Keratinocyte (primary cell): ENCODE data around the gene GSDMA. TPM values are rescaled to one million over a fixed set of nuclear protein-coding genes. Genes with fewer than 3 reads are reported as not detected.
A peak's percentile ranks its signal among the peaks of the same experiment; 100 is the strongest.

Experiments
- DNase-seq: peaks from one replicate; pipeline ENCODE4 v3.0.0-alpha.2; 2011; ENCODE audit warnings: low read depth, missing footprints, low spot score
- FAIRE-seq: peaks from 2 replicates; lab custom pipeline; 2011; peaks lifted over from hg19 to GRCh38; lab: Jason Lieb, UNC
- H2AFZ ChIP-seq: 2 replicates; pipeline ENCODE4 v1.6.0; 2012; ENCODE audit warnings: low read length, control low read depth, inconsistent platforms; ENCODE audit not compliant: control insufficient read depth
- H3K27ac ChIP-seq: 2 replicates; pipeline ENCODE4 v1.5.1; 2011; ENCODE audit warnings: low read length; ENCODE audit not compliant: control insufficient read depth, insufficient read depth
- H3K27me3 ChIP-seq: 3 replicates; pipeline ENCODE4 v1.6.0; 2011; ENCODE audit warnings: low read length; ENCODE audit not compliant: control insufficient read depth, insufficient read depth; ENCODE audit errors: extremely low read depth
- H3K36me3 ChIP-seq, 2 experiments: 2 replicates in 1 of 2; 3 replicates in 1 of 2; pipeline ENCODE4 v1.5.1; 2011; ENCODE audit warnings: low read length in 2 of 2, mild to moderate bottlenecking in 1 of 2; ENCODE audit not compliant: control insufficient read depth in 2 of 2, insufficient read depth in 2 of 2; ENCODE audit errors: extremely low read depth in 1 of 2
- H3K4me1 ChIP-seq: 3 replicates; pipeline ENCODE4 v1.5.1; 2011; ENCODE audit warnings: low read length; ENCODE audit not compliant: control insufficient read depth, insufficient read depth; ENCODE audit errors: extremely low read depth
- H3K4me2 ChIP-seq: 3 replicates; pipeline ENCODE4 v1.6.0; 2011; ENCODE audit warnings: low read depth, low read length; ENCODE audit not compliant: control insufficient read depth, insufficient read depth; ENCODE audit errors: extremely low read depth
- H3K4me3 ChIP-seq, 3 experiments: fragments of 200-600 bp in 1 of 3; sonication (generic) in 1 of 3; 2 replicates in 2 of 3; 3 replicates in 1 of 3; pipeline ENCODE4 v1.5.1; 2011 to 2016; ENCODE audit warnings: low read length in 3 of 3, mild to moderate bottlenecking in 3 of 3, control low read depth in 2 of 3, inconsistent platforms in 1 of 3, low read depth in 1 of 3, mixed read lengths in 1 of 3, mixed run types in 1 of 3, moderate library complexity in 1 of 3; ENCODE audit not compliant: control insufficient read depth in 2 of 3, insufficient read depth in 2 of 3; ENCODE audit errors: extremely low read depth in 1 of 3
- H3K79me2 ChIP-seq: 2 replicates; pipeline ENCODE4 v1.6.0; 2012; ENCODE audit warnings: low read length; ENCODE audit not compliant: control insufficient read depth, insufficient read depth
- H3K9ac ChIP-seq: 3 replicates; pipeline ENCODE4 v1.6.0; 2011; ENCODE audit warnings: low read length; ENCODE audit not compliant: control insufficient read depth, insufficient read depth; ENCODE audit errors: extremely low read depth
- H3K9me1 ChIP-seq: 3 replicates; pipeline ENCODE4 v1.6.0; 2011; ENCODE audit warnings: low read length; ENCODE audit not compliant: control insufficient read depth, insufficient read depth; ENCODE audit errors: extremely low read depth
- H3K9me3 ChIP-seq: 2 replicates; pipeline ENCODE4 v1.5.1; 2012; ENCODE audit warnings: low read depth, low read length; ENCODE audit not compliant: control insufficient read depth
- H4K20me1 ChIP-seq: 3 replicates; pipeline ENCODE4 v1.6.0; 2011; ENCODE audit warnings: low read length; ENCODE audit not compliant: control insufficient read depth, insufficient read depth; ENCODE audit errors: extremely low read depth
- CTCF ChIP-seq, 3 experiments: IDR thresholded peaks in 1 of 3; conservative IDR thresholded peaks in 1 of 3; optimal IDR thresholded peaks in 1 of 3; 2 replicates in 2 of 3; 3 replicates in 1 of 3; pipeline versions ENCODE3 to v1.5.1; 2011; ENCODE audit warnings: low read length in 3 of 3, mild to moderate bottlenecking in 3 of 3, moderate library complexity in 2 of 3, control low read depth in 1 of 3, inconsistent platforms in 1 of 3; ENCODE audit not compliant: insufficient read depth in 2 of 3; ENCODE audit errors: extremely low read depth in 1 of 3
- EZH2 ChIP-seq: IDR thresholded peaks from one replicate; pipeline ENCODE4 v1.6.1; 2012; ENCODE audit warnings: inconsistent platforms, mild to moderate bottlenecking, low read length, moderate library complexity
- dilution Hi-C: fragments of 300-500 bp; cut with MboI; formaldehyde crosslinking; loops from one replicate; pipeline ENCODE4 v1.7.0; 2020; ENCODE audit warnings: low sequenced_read_pairs; ENCODE audit not compliant: extremely low pct_ligation_motif_present
- polyA plus RNA-seq, 5 experiments: library from polyadenylated mRNA; depleted of rRNA in 3 of 5; stranded (reverse) in 3 of 5; stranded (forward) in 1 of 5; unstranded in 1 of 5; fragments of >200 nt; gene quantifications; 1 replicate in 1 of 5; 2 replicates in 3 of 5; 3 replicates in 1 of 5; pipeline versions ENCODE4 v1.2.1 to v1.2.3, GENCODE V29; 2011 to 2012; ENCODE audit warnings: missing spikeins in 2 of 5, low read depth in 1 of 5, low replicate concordance in 1 of 5

The GSDMA gene
- polyA plus RNA-seq, 1 donor (not counting 4 experiments of a cell fraction or from before 2014, with no cell fraction given), result 5.0 TPM

- H2AFZ ChIP-seq, result no peak overlapping the region
- no peaks in the 10 kb centered on the region for H3K79me2 ChIP-seq
- H3K27me3 ChIP-seq, result peaks cover 24% of the 10 kb centered on the region
- TF ChIP-seq EZH2 (no peak), CTCF (optimal IDR thresholded peaks at IDR 0.05 in 1 of 3, IDR thresholded peaks at IDR 0.05 in 1 of 3, conservative IDR thresholded peaks at IDR 0.05 in 1 of 3; ENCODE audit: extremely low read depth in 1 of 3, insufficient read depth in 2 of 3, low read length in 3 of 3) (peak in 2 of 3 experiments; percentile 33 to 42)
- dilution Hi-C loops, result no loop called here
- H3K4me2 ChIP-seq, result no peak overlapping the region
- no peak overlapping the region for H3K27ac ChIP-seq
- H3K9me3 ChIP-seq, result no peaks in the 10 kb centered on the region
- no peaks in the 10 kb centered on the region for H4K20me1 ChIP-seq
- no peaks in the 10 kb centered on the region for H3K36me3 ChIP-seq
- FAIRE-seq (no peak), DNase-seq (no peak)
- H3K4me1 ChIP-seq, result peaks cover 8% of the 10 kb centered on the region
- peak overlapping the region; percentile 45 for H3K9ac ChIP-seq
- no peaks in the 10 kb centered on the region for H3K9me1 ChIP-seq
- H3K4me3 ChIP-seq, result no peak overlapping the region
These were observed 23.0 kb upstream of the GSDMA start for GRCh38 chr17:39939588-39940419.

DNA sequence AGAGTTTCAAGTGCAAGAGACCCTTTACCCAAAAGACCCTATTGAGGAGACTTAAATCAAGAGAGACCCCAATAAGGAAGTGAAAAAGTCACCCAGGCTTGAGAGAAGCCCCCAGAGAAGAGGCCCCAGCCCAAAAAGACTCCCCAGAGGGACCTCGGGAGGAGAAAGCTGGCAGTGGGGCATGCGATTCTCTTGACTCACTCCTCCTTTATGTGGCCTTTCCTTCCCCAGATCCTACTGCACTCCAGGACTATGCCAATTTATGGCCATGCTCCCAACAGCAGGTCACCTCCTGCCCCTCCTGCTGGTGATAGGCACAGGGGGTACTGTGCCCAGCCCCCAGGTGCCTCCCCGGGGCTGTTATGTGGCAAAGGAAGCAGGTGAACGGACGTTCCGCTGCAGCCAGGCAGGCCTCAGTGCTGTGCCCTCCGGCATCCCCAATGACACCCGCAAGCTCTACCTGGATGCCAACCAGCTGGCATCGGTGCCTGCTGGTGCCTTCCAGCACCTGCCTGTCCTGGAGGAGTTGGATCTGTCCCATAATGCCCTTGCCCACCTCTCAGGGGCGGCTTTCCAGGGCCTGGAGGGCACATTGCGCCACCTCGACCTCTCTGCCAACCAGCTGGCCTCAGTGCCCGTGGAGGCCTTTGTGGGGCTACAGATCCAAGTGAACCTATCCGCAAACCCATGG lies 19.0 kb upstream of the GSDMA start:
- no peak overlapping the region for H3K4me3 ChIP-seq
- H3K4me1 ChIP-seq, result peaks cover 18% of the 10 kb centered on the region
- no peak overlapping the region for H2AFZ ChIP-seq
- dilution Hi-C loops, result no loop called here
- H3K27ac ChIP-seq, result no peak overlapping the region
- H3K9ac ChIP-seq, result no peak overlapping the region
- H3K36me3 ChIP-seq, result no peaks in the 10 kb centered on the region
- no peaks in the 10 kb centered on the region for H3K79me2 ChIP-seq
- H3K9me3 ChIP-seq, result no peaks in the 10 kb centered on the region
- H3K27me3 ChIP-seq, result peaks cover 29% of the 10 kb centered on the region
- DNase-seq, result no peak
- H3K9me1 ChIP-seq, result no peaks in the 10 kb centered on the region
- H3K4me2 ChIP-seq, result no peak overlapping the region
- no peaks in the 10 kb centered on the region for H4K20me1 ChIP-seq
- TF ChIP-seq EZH2, result no peak
- TF ChIP-seq CTCF (optimal IDR thresholded peaks at IDR 0.05 in 1 of 3, IDR thresholded peaks at IDR 0.05 in 1 of 3, conservative IDR thresholded peaks at IDR 0.05 in 1 of 3; ENCODE audit: extremely low read depth in 1 of 3, insufficient read depth in 2 of 3, low read length in 3 of 3), result no peak
- no peak for FAIRE-seq
